ENCODE measurements around the gene ZNF217. TPM values are rescaled to one million over a fixed set of nuclear protein-coding genes. Genes with fewer than 3 reads are reported as not detected.
A peak's percentile ranks its signal among the peaks of the same experiment; 100 is the strongest.

ZNF217 gene
- total and polyA plus RNA-seq, 8 donors, result 6.3 to 40.2 (median 25.9) TPM

- peak; percentile 26 to 53 for DNase-seq
- peak overlapping the region in 2 of 4 donors; percentile 12 to 34 for H3K4me3 ChIP-seq
- no peak for TF ChIP-seq EP300 (IDR thresholded peaks at IDR 0.05)
- peak in 2 of 3 donors; percentile 52 to 78 for TF ChIP-seq POLR2AphosphoS5 (IDR thresholded peaks at IDR 0.05)
- no peak for TF ChIP-seq POLR2A (IDR thresholded peaks at IDR 0.05)
- TF ChIP-seq CTCF (IDR thresholded peaks at IDR 0.05), result no peak
- intact Hi-C loops (cut with DNase I; ENCODE audit: low total_unique reads), result no loop called here
- peaks cover 57 to 97% (median 83%) of the 10 kb centered on the region in 4 donors for H3K4me1 ChIP-seq
- no peaks in the 10 kb centered on the region for H3K9me3 ChIP-seq
- peaks cover 17 to 35% (median 26%) of the 10 kb centered on the region in 4 donors for H3K36me3 ChIP-seq
- 16 to 32% (median 27%) methylated on average over 13 of the region's 13 CpGs for WGBS, 5 donors
- H3K27ac ChIP-seq, result peak overlapping the region; percentile 32 to 100 (median 79)
- no peaks in the 10 kb centered on the region for H3K27me3 ChIP-seq
These were observed 10.9 kb downstream of the ZNF217 start for GRCh38 chr20:53582574-53583351.

DNA sequence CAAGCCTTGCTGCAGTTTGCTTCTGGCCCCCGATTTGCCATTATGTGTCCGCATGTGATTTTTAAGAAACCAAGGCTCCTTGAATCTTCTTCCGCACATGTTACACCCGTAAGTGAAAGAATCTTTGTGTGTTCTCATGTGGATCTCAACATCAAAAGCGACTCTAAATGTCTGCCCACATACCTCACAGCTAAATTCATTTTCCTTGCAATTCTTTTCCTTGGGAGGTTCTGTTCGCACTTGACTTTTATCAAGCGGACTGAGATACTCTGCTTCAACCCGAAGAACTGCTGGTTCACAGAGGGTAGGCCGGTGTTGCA lies 11.4 kb downstream of the ZNF217 start:
- TF ChIP-seq CTCF (IDR thresholded peaks at IDR 0.05) (no peak), POLR2AphosphoS5 (IDR thresholded peaks at IDR 0.05) (no peak), EP300 (IDR thresholded peaks at IDR 0.05) (no peak), POLR2A (IDR thresholded peaks at IDR 0.05) (no peak)
- peaks cover 21 to 40% (median 31%) of the 10 kb centered on the region in 4 donors for H3K36me3 ChIP-seq
- intact Hi-C loops (cut with DNase I; ENCODE audit: low total_unique reads), result no loop called here
- H3K9me3 ChIP-seq, result no peaks in the 10 kb centered on the region
- H3K27me3 ChIP-seq, result no peaks in the 10 kb centered on the region
- peak overlapping the region in 4 of 5 donors; percentile 66 to 100 (median 82) for H3K27ac ChIP-seq
- no peak for DNase-seq
- peak overlapping the region in 1 of 4 donors; percentile 34 for H3K4me3 ChIP-seq
- H3K4me1 ChIP-seq, result peaks cover 57 to 100% (median 86%) of the 10 kb centered on the region in 4 donors
- 70 to 81% (median 75%) methylated on average over 9 of the region's 9 CpGs for WGBS, 5 donors

- Histone ChIP-seq H3K4me3 (peak overlapping the region in 3 of 4 donors; percentile 3 to 34 (median 19)), H3K36me3 (peaks cover 25 to 46% (median 36%) of the 10 kb centered on the region in 4 donors), H3K9me3 (no peaks in the 10 kb centered on the region), H3K4me1 (peaks cover 55 to 98% (median 81%) of the 10 kb centered on the region in 4 donors), H3K27me3 (no peaks in the 10 kb centered on the region), H3K27ac (peak overlapping the region; percentile 21 to 100 (median 80))
- WGBS, 5 donors, result 75 to 83% (median 76%) methylated on average over 43 to 44 of the region's 44 CpGs
- TF ChIP-seq POLR2AphosphoS5 (IDR thresholded peaks at IDR 0.05), result no peak
- no peak for TF ChIP-seq CTCF (IDR thresholded peaks at IDR 0.05)
- no peak for TF ChIP-seq POLR2A (IDR thresholded peaks at IDR 0.05)
- TF ChIP-seq EP300 (IDR thresholded peaks at IDR 0.05), result no peak
- intact Hi-C loops (cut with DNase I; ENCODE audit: low total_unique reads), result no loop called here
- DNase-seq, result peak in 1 of 2 donors; percentile 26
These were observed 12.0 kb downstream of the ZNF217 start for GRCh38 chr20:53581444-53582250.

DNA sequence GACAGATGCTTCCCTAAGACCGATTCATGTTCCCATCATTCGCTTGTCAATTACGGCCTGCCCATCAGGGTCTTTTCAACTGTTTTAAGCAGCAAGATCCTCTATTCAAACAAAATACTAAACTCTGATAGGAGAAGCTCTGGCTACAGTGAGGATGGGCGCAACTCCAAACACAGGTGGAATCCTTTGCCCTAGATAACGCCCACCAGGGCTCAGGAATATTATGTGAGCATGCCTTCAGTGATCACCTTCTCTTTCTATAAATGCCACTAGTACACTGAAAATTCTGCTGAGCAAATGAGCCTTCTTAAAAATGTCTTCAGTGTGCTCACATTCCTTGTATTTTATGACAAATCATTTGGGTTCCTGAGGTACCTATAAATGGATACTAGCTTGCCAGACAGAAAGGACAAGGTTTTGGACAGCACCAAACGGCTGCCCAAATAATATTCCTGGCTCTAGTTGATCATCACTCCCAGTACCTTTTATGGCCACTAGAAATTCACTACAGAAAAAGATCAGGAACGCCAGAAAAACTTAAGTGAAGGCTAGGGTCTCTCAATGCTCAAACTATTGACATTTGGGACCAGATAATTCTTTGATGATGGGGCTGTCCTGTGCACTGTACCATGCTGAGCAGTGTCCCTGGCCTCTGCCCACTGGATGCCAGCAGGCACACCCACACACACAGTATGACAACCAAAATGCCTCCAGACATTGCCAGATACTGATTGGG lies 13.1 kb downstream of the ZNF217 start:
- no peaks in the 10 kb centered on the region for H3K9me3 ChIP-seq
- peak in 1 of 2 donors; percentile 19 for DNase-seq
- intact Hi-C loops (cut with DNase I; ENCODE audit: low total_unique reads), result no loop called here
- H3K27me3 ChIP-seq, result no peaks in the 10 kb centered on the region
- 39 to 60% (median 50%) methylated on average over 7 of the region's 7 CpGs for WGBS, 5 donors
- peak overlapping the region; percentile 59 to 100 (median 80) for H3K27ac ChIP-seq
- H3K4me1 ChIP-seq, result peaks cover 45 to 88% (median 70%) of the 10 kb centered on the region in 4 donors
- peaks cover 36 to 57% (median 47%) of the 10 kb centered on the region in 4 donors for H3K36me3 ChIP-seq
- H3K4me3 ChIP-seq, result peak overlapping the region in 2 of 4 donors; percentile 22 to 34
- TF ChIP-seq POLR2A (IDR thresholded peaks at IDR 0.05) (no peak), CTCF (IDR thresholded peaks at IDR 0.05) (peak in 3 of 7 experiments; percentile 14 to 21 (median 16))
